ENCODE results near the gene UBE2D2.
"Not testable (repeated sequence)": the region's sequence is repeated elsewhere in the genome, so short reads cannot be mapped to it uniquely, and the experiment has no call there.

UBE2D2 gene

GRCh38 chr5:139560752-139561654, at the start of gene UBE2D2:
Gene UBE2D2, plus strand, starts transcription at chr5:139561339. Its CDS starts 453 bp downstream, at chr5:139561792.
- DNase-seq (ENCODE audit: low spot score): peak; percentile 97

- DNase-seq (ENCODE audit: low spot score): no peak
Observed at GRCh38 chr5:139512786-139513390, 48.3 kb upstream of the UBE2D2 start.

GRCh38 chr5:139513434-139513833, 47.7 kb upstream of the UBE2D2 start:
- peak; percentile 91 for DNase-seq (ENCODE audit: low spot score)

- DNase-seq (ENCODE audit: low spot score): no peak
Observed at GRCh38 chr5:139513852-139514485, 47.2 kb upstream of the UBE2D2 start.

- no peak for DNase-seq (ENCODE audit: low spot score)
Observed at GRCh38 chr5:139514486-139514856, 46.7 kb upstream of the UBE2D2 start.

GRCh38 chr5:139517683-139518564, 43.2 kb upstream of the UBE2D2 start:
- DNase-seq (ENCODE audit: low spot score): peak; percentile 83

GRCh38 chr5:139523635-139524445, 37.3 kb upstream of the UBE2D2 start:
- DNase-seq (ENCODE audit: low spot score): no peak

- no peak for DNase-seq (ENCODE audit: low spot score)
Observed at GRCh38 chr5:139524446-139524845, 36.7 kb upstream of the UBE2D2 start.

- no peak for DNase-seq (ENCODE audit: low spot score)
Observed at GRCh38 chr5:139524940-139525585, 36.1 kb upstream of the UBE2D2 start.

GRCh38 chr5:139525586-139526308, 35.4 kb upstream of the UBE2D2 start:
- not testable (repeated sequence) for DNase-seq (ENCODE audit: low spot score)

GRCh38 chr5:139526309-139527089, 34.6 kb upstream of the UBE2D2 start:
- not testable (repeated sequence) for DNase-seq (ENCODE audit: low spot score)

- DNase-seq (ENCODE audit: low spot score): not testable (repeated sequence)
Observed at GRCh38 chr5:139527090-139527470, 34.1 kb upstream of the UBE2D2 start.

- DNase-seq (ENCODE audit: low spot score): not testable (repeated sequence)
Observed at GRCh38 chr5:139527896-139528467, 33.2 kb upstream of the UBE2D2 start.

- not testable (repeated sequence) for DNase-seq (ENCODE audit: low spot score)
Observed at GRCh38 chr5:139528695-139529094, 32.4 kb upstream of the UBE2D2 start.

- not testable (repeated sequence) for DNase-seq (ENCODE audit: low spot score)
Observed at GRCh38 chr5:139530079-139530478, 31.1 kb upstream of the UBE2D2 start.

- no peak for DNase-seq (ENCODE audit: low spot score)
Observed at GRCh38 chr5:139531772-139532169, 29.4 kb upstream of the UBE2D2 start.

- no peak for DNase-seq (ENCODE audit: low spot score)
Observed at GRCh38 chr5:139543423-139543991, 17.6 kb upstream of the UBE2D2 start.

GRCh38 chr5:139546593-139546992, 14.5 kb upstream of the UBE2D2 start:
- not testable (repeated sequence) for DNase-seq (ENCODE audit: low spot score)
